Spleen (tissue), 11 donors: ENCODE measurements around the gene NEK9. TPM values are rescaled to one million over a fixed set of nuclear protein-coding genes. Genes with fewer than 3 reads are reported as not detected.

Experiments used
- DNase-seq: peaks from one replicate; pipeline ENCODE4 v3.0.0-alpha.2; 2020
- H3K27ac ChIP-seq, 8 donors: fragments of 200-600 bp; sonication (generic) in 7 of 8; 1 replicate in 4 of 8; 2 replicates in 4 of 8; pipeline versions ENCODE4 v1.5.0 to v1.8.0; 2016 to 2021; ENCODE audit warnings: inconsistent platforms in 4 of 8, mild to moderate bottlenecking in 4 of 8, moderate library complexity in 1 of 8
- H3K27me3 ChIP-seq, 7 donors: fragments of 200-600 bp; sonication (generic) in 6 of 7; replicated peaks in 1 of 7; 1 replicate in 4 of 7; 2 replicates in 3 of 7; pipeline versions ENCODE4 v1.5.0 to v1.8.0; 2016 to 2021; ENCODE audit warnings: inconsistent platforms in 3 of 7, mild to moderate bottlenecking in 1 of 7
- H3K36me3 ChIP-seq, 6 donors: fragments of 200-600 bp; sonication (generic) in 5 of 6; 1 replicate in 4 of 6; 2 replicates in 2 of 6; pipeline versions ENCODE4 v1.5.0 to v1.8.0; 2016 to 2021; ENCODE audit warnings: inconsistent platforms in 2 of 6
- H3K4me1 ChIP-seq, 6 donors: fragments of 200-600 bp; sonication (generic) in 5 of 6; 1 replicate in 3 of 6; 2 replicates in 3 of 6; pipeline versions ENCODE4 v1.5.0 to v1.8.0; 2016 to 2021; ENCODE audit warnings: inconsistent platforms in 3 of 6
- H3K4me3 ChIP-seq, 8 donors: fragments of 200-600 bp; sonication (generic) in 7 of 8; 1 replicate in 4 of 8; 2 replicates in 4 of 8; pipeline versions ENCODE4 v1.5.0 to v1.8.0; 2016 to 2021; ENCODE audit warnings: inconsistent platforms in 4 of 8, mild to moderate bottlenecking in 4 of 8, moderate library complexity in 2 of 8
- H3K9me3 ChIP-seq, 8 donors: fragments of 200-600 bp; sonication (generic) in 7 of 8; 1 replicate in 4 of 8; 2 replicates in 4 of 8; pipeline versions ENCODE4 v1.5.0 to v1.8.0; 2016 to 2021; ENCODE audit warnings: inconsistent platforms in 4 of 8
- POLR2A ChIP-seq, 3 donors: fragments of 450-650 bp; IDR thresholded peaks; one replicate each; pipeline ENCODE4 v1.5.1; 2017; ENCODE audit warnings: antibody characterized with exemption in 3 of 3, mild to moderate bottlenecking in 1 of 3
- POLR2AphosphoS5 ChIP-seq, 3 donors: sonication (generic); formaldehyde crosslinking; IDR thresholded peaks; one replicate each; pipeline ENCODE4 v1.5.1; 2017; ENCODE audit warnings: antibody characterized with exemption in 3 of 3
- WGBS, 5 donors: extraction: QIAGEN DNeasy Blood & Tissue Kit in 3 of 5; methylation state at CpG; one replicate each; pipeline versions ENCODE4 v1.1.5 to v1.1.7; 2013 to 2018; 5-methylcytosine and 5-hydroxymethylcytosine counted together
- intact Hi-C: fragments of 100-400 bp; cut with DNase I; formaldehyde crosslinking; loops from one replicate; pipeline ENCODE4 v1.15.0; 2023; ENCODE audit warnings: low total_unique reads
- polyA plus RNA-seq, 3 donors: library from polyadenylated mRNA; stranded (reverse); fragments of 200-250 nt; gene quantifications; one replicate each; pipeline ENCODE4 v1.2.1, GENCODE V29; 2013
- total RNA-seq, 7 donors: library from RNA; depleted of rRNA in 3 of 7; stranded (reverse); fragments of >200 nt in 3 of 7; fragmentation: NEBNext Ultra II Directional in 4 of 7; extraction: Animal tissue kit (Norgen Biotek cat#: 25700) in 4 of 7; gene quantifications; one replicate each; pipeline versions ENCODE4 v1.1.0 to v1.2.1, GENCODE V29; 2016 to 2021
- TF ChIP-seq, protein P1 (sequence below), 11 experiments: fragments of 200-600 bp in 7 of 11; fragments of 450-650 bp in 4 of 11; sonication (generic) in 4 of 11; IDR thresholded peaks in 8 of 11; conservative IDR thresholded peaks in 3 of 11; 1 replicate in 7 of 11; 2 replicates in 4 of 11; pipeline versions ENCODE4 v1.4.0 to v1.8.0; 2016 to 2021; ENCODE audit warnings: antibody characterized with exemption in 11 of 11, inconsistent platforms in 4 of 11, mild to moderate bottlenecking in 1 of 11
- donor health status: healthy with polysubstance abuse.
- donor health status: DM: no; HTN: no; CAD: no; lungs with moderate emphysema.
- donor health status: DM: no; HTN: no; CAD: no.
- donor health status: Bipolar disorder and iron deficiency.
- donor health status: healthy.
- donor health status: DM: no; HTN: no; CAD: no.
- donor health status: DM: yes; HTN: yes; CAD: no.

Gene NEK9
- total and polyA plus RNA-seq, 10 donors = 31.7 to 102 (median 72.0) TPM

DNA sequence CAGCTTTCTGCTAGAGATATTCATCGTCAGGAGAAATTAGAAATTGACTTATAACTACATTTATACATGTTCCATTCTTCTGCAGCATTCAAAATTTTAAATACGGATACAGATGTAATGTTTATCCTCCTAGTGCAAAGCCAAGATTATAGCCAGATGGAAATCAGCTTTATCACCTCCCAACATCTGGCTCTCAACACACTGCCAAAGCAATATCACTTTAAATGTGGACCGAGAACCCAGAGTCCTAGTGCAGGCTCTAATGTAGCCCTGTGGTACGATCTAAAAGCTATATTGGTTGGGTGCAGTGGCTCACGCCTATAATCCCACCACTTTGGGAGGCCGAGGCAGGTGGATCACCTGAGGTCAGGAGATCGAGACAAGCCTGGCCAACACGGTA, 82.1 kb downstream of the NEK9 start:
- Histone ChIP-seq H3K4me1 (peaks cover 0 to 57% (median 24%) of the 10 kb centered on the region in 6 donors), H3K27me3 (no peaks in the 10 kb centered on the region), H3K4me3 (no peak overlapping the region), H3K9me3 (no peaks in the 10 kb centered on the region), H3K36me3 (peaks cover 0 to 20% (median 2%) of the 10 kb centered on the region in 6 donors), H3K27ac (no peak overlapping the region)
- intact Hi-C loops = no loop called here
- WGBS, 5 donors = 72 to 78% (median 77%) methylated on average over 8 of the region's 8 CpGs
- no peak for DNase-seq
- TF ChIP-seq, protein P1, sequence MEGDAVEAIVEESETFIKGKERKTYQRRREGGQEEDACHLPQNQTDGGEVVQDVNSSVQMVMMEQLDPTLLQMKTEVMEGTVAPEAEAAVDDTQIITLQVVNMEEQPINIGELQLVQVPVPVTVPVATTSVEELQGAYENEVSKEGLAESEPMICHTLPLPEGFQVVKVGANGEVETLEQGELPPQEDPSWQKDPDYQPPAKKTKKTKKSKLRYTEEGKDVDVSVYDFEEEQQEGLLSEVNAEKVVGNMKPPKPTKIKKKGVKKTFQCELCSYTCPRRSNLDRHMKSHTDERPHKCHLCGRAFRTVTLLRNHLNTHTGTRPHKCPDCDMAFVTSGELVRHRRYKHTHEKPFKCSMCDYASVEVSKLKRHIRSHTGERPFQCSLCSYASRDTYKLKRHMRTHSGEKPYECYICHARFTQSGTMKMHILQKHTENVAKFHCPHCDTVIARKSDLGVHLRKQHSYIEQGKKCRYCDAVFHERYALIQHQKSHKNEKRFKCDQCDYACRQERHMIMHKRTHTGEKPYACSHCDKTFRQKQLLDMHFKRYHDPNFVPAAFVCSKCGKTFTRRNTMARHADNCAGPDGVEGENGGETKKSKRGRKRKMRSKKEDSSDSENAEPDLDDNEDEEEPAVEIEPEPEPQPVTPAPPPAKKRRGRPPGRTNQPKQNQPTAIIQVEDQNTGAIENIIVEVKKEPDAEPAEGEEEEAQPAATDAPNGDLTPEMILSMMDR (IDR thresholded peaks at IDR 0.05 in 8 of 11, conservative IDR thresholded peaks at IDR 0.05 in 3 of 11) = no peak
- no peak for TF ChIP-seq POLR2AphosphoS5 (IDR thresholded peaks at IDR 0.05)
- no peak for TF ChIP-seq POLR2A (IDR thresholded peaks at IDR 0.05)

DNA sequence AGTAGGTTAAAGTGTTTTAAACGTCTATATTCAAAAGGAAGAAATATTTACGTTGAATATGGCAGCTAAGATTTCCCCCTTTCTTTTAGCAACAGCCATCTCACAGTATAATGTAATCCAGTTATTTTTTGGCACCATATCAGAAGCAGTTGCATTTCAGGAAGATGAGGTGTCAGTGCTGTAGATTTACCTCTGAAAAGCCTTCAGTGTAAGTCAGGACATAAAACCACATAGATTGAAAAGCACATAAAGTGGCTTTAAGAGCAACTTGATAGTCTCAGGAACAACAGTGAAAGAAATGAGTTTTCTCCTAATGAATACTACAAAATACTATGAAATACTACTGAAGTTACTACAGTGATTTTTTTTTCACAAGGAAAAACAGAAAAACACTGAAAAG, 82.5 kb downstream of the NEK9 start:
- no peak for DNase-seq
- H3K4me3 ChIP-seq = no peak overlapping the region
- H3K4me1 ChIP-seq = peaks cover 0 to 53% (median 20%) of the 10 kb centered on the region in 6 donors
- H3K27me3 ChIP-seq = no peaks in the 10 kb centered on the region
- 6 to 20% (median 10%) methylated on average over 2 of the region's 2 CpGs for WGBS, 5 donors
- H3K27ac ChIP-seq = no peak overlapping the region
- peaks cover 0 to 21% (median 2%) of the 10 kb centered on the region in 6 donors for H3K36me3 ChIP-seq
- intact Hi-C loops = no loop called here
- H3K9me3 ChIP-seq = no peaks in the 10 kb centered on the region
- TF ChIP-seq, protein P1 (IDR thresholded peaks at IDR 0.05 in 8 of 11, conservative IDR thresholded peaks at IDR 0.05 in 3 of 11) = no peak
- TF ChIP-seq POLR2A (IDR thresholded peaks at IDR 0.05) = no peak
- no peak for TF ChIP-seq POLR2AphosphoS5 (IDR thresholded peaks at IDR 0.05)

DNA sequence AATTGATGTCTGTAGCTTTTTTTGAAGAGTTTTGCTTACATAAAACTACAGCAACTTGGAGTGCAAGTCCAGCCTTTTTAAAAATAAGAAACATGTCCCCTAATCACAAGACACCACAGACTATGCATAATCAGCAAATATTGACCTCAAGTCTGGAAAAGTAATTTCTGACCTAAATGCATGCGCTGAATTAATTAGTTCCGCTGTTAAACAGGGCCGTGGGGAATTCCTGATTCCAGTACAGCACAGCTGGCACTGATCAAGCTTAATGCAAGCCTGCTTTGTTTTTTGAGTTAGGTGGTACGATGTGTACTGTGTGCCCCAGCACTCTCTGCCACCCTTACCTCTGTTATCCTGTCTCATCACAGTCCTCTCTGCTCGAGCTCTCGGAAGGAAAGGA, 84.8 kb downstream of the NEK9 start:
- intact Hi-C loops = no loop called here
- Histone ChIP-seq H3K4me3 (no peak overlapping the region), H3K36me3 (peaks cover 0 to 44% (median 8%) of the 10 kb centered on the region in 6 donors), H3K4me1 (peaks cover 0 to 44% (median 16%) of the 10 kb centered on the region in 6 donors), H3K27me3 (no peaks in the 10 kb centered on the region), H3K27ac (peak overlapping the region in 3 of 8 donors; percentile 21 to 34 (median 24)), H3K9me3 (no peaks in the 10 kb centered on the region)
- TF ChIP-seq POLR2AphosphoS5 (IDR thresholded peaks at IDR 0.05) (no peak), POLR2A (IDR thresholded peaks at IDR 0.05) (no peak)
- TF ChIP-seq, protein P1 (IDR thresholded peaks at IDR 0.05 in 8 of 11, conservative IDR thresholded peaks at IDR 0.05 in 3 of 11) = no peak
- DNase-seq = no peak
- 62 to 79% (median 71%) methylated on average over 6 of the region's 6 CpGs for WGBS, 5 donors

DNA sequence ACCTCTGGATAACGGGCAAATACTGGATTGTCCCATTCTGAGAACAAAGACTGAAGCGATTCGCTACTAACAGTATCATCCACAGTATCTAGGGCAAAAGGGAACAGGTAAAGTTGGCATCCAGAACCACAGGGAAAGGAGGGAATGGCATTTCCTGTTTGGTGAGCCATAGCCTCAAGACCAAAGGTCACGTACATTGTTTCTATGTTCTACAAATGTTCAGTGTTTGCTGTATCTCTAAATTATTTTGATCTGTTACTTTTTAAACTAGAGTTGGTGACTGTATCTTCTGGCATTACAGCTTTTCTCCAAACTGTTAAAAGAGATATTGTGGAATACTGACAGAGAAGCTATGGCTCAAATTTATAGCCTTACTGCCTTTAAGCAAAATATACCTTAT, 85.2 kb downstream of the NEK9 start:
- H3K4me1 ChIP-seq = peaks cover 0 to 44% (median 16%) of the 10 kb centered on the region in 6 donors
- no peak for DNase-seq

More for the DNA sequence above, 85.2 kb downstream of the NEK9 start:
- H3K27me3 ChIP-seq = no peaks in the 10 kb centered on the region
- H3K36me3 ChIP-seq = peaks cover 0 to 49% (median 8%) of the 10 kb centered on the region in 6 donors
- TF ChIP-seq, protein P1 (IDR thresholded peaks at IDR 0.05 in 8 of 11, conservative IDR thresholded peaks at IDR 0.05 in 3 of 11) = no peak
- TF ChIP-seq POLR2A (IDR thresholded peaks at IDR 0.05) (no peak), POLR2AphosphoS5 (IDR thresholded peaks at IDR 0.05) (no peak)
- no peaks in the 10 kb centered on the region for H3K9me3 ChIP-seq
- H3K27ac ChIP-seq = peak overlapping the region in 3 of 8 donors; percentile 21 to 34 (median 24)
- intact Hi-C loops = no loop called here
- 91 to 96% (median 95%) methylated on average over 4 of the region's 4 CpGs for WGBS, 5 donors
- H3K4me3 ChIP-seq = no peak overlapping the region
